HUES64 (cell line): ENCODE measurements around the gene MMP8.
"Not testable (repeated sequence)": the region's sequence is repeated elsewhere in the genome, so short reads cannot be mapped to it uniquely, and the experiment has no call there.

Source experiments
- H3K27ac ChIP-seq: 2 replicates; pipeline ENCODE4 v1.7.0; 2013; ENCODE audit warnings: low read depth, low read length, inconsistent platforms
- H3K27me3 ChIP-seq: 2 replicates; pipeline ENCODE4 v1.6.1; 2013; ENCODE audit warnings: mild to moderate bottlenecking, low read length; ENCODE audit not compliant: insufficient read depth
- H3K36me3 ChIP-seq: 2 replicates; pipeline ENCODE4 v1.6.1; 2013; ENCODE audit warnings: mild to moderate bottlenecking, low read length; ENCODE audit not compliant: insufficient read depth
- H3K4me1 ChIP-seq: 2 replicates; pipeline ENCODE4 v1.6.1; 2013; ENCODE audit warnings: mild to moderate bottlenecking, low read length, moderate library complexity; ENCODE audit not compliant: insufficient read depth
- H3K4me3 ChIP-seq: 2 replicates; pipeline ENCODE4 v1.5.1; 2013; ENCODE audit warnings: mild to moderate bottlenecking, low read length, moderate library complexity
- H3K9ac ChIP-seq: 2 replicates; pipeline ENCODE4 v1.6.1; 2013; ENCODE audit warnings: mild to moderate bottlenecking, low read depth, low read length
- H3K9me3 ChIP-seq: 2 replicates; pipeline ENCODE4 v1.6.1; 2013; ENCODE audit warnings: low read depth, low read length; ENCODE audit not compliant: insufficient read depth
- WGBS: fragments of 150-250, 120-280 bp; methylation state at CpG from one replicate; pipeline ENCODE4 v1.1.7; 2013; ENCODE audit warnings: missing lambda C conversion rate; 5-methylcytosine and 5-hydroxymethylcytosine counted together

MMP8 gene

DNA sequence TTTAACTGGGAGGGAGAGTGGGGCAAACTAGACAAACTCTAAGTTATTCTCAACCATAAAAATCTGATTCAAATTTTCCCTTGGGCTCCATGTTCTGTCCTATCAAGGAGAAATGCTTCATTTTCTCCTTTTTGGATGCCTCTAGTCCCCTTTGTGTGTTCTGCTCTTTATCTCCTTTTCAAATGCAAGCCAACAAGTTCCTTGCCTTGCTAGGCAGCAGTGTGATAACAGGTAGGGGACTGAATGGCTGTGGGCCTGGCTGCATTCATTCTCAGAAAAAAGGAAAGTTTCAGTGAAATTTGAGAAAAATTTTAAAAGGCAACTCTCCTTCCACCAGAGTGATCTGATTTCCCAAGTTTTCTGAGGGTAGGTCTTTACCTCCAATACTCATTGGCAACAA, 26.9 kb upstream of the MMP8 start:
- Histone ChIP-seq H3K27me3 (no peaks in the 10 kb centered on the region), H3K4me3 (no peak overlapping the region), H3K27ac (peak overlapping the region; percentile 32; the same call in 1 of the 2 replicates), H3K9me3 (no peaks in the 10 kb centered on the region), H3K9ac (peak overlapping the region; percentile 3; the same call in 1 of the 2 replicates), H3K36me3 (no peaks in the 10 kb centered on the region), H3K4me1 (peaks cover 14% of the 10 kb centered on the region)

DNA sequence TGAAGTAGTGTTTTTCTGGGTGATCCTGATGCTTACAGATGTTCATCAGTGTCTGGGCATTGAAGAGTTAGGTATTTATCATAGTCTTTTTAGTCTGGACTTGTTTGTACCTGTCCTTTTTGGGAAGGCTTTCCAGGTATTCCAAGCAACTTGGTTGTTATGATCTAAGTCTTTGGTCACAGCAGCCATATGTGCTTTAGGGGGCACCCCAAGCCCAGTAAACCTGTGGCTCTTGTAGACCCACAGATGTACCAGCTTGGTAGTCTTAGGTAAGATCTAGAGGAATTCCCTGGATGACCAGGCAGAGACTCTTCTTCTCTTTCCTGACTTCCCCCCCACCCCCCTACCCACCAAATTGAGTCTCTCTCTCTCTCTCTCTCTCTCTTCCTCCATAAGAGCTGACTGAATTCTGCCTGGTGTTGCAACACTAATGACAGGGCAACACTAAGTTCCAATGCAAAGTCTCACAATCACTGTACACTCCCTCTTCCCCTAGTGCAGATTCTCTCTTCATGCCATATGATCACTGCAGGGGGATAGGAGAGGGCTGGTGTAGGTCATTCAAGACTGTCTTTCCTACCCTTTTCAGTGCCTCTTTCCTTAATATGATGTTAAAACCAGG, 24.5 kb upstream of the MMP8 start:
- no peak overlapping the region for H3K4me3 ChIP-seq
- H3K9ac ChIP-seq, result no peak overlapping the region
- no peaks in the 10 kb centered on the region for H3K9me3 ChIP-seq
- no peaks in the 10 kb centered on the region for H3K36me3 ChIP-seq
- H3K27ac ChIP-seq, result no peak overlapping the region
- no peaks in the 10 kb centered on the region for H3K27me3 ChIP-seq
- H3K4me1 ChIP-seq, result peaks cover 14% of the 10 kb centered on the region

DNA sequence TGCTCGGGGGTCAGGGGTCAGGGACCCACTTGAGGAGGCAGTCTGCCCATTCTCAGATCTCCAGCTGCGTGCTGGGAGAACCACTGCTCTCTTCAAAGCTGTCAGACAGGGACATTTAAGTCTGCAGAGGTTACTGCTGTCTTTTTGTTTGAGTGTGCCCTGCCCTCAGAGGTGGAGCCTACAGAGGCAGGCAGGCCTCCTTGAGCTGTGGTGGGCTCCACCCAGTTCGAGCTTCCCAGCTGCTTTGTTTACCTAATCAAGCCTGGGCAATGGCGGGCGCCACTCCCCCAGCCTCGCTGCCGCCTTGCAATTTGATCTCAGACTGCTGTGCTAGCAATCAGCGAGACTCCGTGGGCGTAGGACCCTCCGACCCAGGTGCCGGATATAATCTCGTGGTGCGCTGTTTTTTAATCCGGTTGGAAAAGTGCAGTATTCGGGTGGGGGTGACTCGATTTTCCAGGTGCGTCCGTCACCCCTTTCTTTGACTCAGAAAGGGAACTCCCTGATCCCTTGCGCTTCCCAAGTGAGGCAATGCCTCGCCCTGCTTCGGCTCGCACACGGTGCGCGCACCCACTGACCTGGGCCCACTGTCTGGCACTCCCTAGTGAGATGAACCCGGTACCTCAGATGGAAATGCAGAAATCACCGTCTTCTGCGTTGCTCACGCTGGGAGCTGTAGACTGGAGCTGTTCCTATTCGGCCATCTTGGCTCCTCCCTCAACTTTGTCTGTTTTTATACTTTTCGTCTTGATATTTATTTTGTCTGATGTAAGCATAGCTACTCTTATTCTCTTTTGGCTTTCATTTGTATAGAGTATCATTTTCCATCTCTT, 22.2 kb upstream of the MMP8 start:
- not testable (repeated sequence) for H3K9me3 ChIP-seq, H3K36me3 ChIP-seq, H3K27ac ChIP-seq, H3K27me3 ChIP-seq, H3K4me1 ChIP-seq
- peak overlapping the region; percentile 52 for H3K4me3 ChIP-seq
- 46% methylated on average over 31 of the region's 32 CpGs for WGBS
- peak overlapping the region; percentile 57; the same call in 1 of the 2 replicates for H3K9ac ChIP-seq

DNA sequence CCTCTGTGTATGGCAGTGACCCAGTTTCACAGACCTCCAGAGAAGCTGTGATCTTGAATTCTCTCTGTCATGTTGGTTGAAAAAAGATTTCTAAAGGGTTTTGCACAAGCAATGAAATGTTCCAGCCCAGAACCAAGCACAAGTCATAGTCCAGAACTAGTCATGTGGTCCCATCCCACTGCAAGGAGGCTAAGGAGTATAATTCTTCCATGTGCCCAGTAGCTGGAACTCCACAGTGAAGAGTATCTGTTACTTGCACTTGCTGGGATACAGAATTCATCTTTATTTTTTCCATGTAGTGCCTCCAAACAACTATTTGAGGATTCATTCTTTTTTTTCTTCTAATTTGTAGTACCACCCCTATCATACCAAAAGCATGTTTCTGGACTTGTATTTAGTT, 9.9 kb upstream of the MMP8 start:
- Histone ChIP-seq H3K9me3 (no peaks in the 10 kb centered on the region), H3K27ac (no peak overlapping the region), H3K9ac (no peak overlapping the region), H3K4me1 (no peaks in the 10 kb centered on the region), H3K36me3 (no peaks in the 10 kb centered on the region), H3K27me3 (no peaks in the 10 kb centered on the region), H3K4me3 (no peak overlapping the region)

DNA sequence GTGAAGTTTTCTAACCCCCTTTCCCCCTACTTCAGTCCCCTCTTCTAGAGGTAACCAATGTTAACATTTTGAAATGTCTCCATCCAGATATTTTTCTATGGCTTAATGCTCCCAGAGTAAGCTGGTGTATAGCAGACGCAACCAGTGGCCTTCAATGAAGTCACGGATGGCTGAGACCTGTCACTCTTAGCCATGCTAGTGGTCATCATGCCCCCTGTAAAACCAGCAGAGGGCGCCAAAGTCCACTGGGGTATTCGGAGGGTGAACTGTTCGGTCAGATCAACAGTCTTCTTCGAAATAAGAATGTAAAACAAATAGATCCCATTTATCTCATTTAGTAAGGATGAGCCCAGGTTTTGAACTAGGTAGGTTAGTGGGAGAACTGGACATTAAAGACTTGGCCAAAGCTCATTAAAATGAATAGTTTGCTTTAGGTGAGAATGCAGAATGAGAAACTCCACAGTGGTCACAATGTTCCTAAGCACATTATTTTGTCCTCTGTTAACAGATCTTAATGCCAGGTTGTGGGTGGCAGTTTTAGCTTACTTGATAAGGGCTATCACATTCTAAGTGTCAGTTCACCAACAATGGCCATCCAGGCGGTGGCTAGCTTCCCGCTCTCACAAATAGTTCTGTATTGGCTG, 8.6 kb upstream of the MMP8 start:
- H3K9ac ChIP-seq, result no peak overlapping the region
- H3K27me3 ChIP-seq, result no peaks in the 10 kb centered on the region
- no peak overlapping the region for H3K4me3 ChIP-seq
- H3K27ac ChIP-seq, result no peak overlapping the region
- 58% methylated on average over 8 of the region's 8 CpGs for WGBS
- H3K4me1 ChIP-seq, result no peaks in the 10 kb centered on the region
- no peaks in the 10 kb centered on the region for H3K9me3 ChIP-seq
- no peaks in the 10 kb centered on the region for H3K36me3 ChIP-seq

DNA sequence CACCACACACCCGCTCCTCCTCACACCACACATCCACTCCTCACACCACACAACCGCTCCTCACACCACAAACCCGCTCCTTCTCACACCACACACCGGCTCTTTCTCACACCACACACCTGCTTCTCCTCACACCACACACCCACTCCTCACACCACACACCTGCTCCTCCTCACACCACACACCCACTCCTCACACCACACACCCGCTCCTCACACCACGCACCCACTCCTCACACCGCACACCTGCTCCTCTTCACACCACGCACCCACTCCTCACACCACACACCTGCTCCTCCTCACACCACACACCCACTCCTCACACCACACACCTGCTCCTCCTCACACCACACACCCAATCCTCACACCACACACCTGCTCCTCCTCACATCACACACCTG, 6.2 kb upstream of the MMP8 start:
- not testable (repeated sequence) for H3K27ac ChIP-seq, H3K9me3 ChIP-seq, H3K4me3 ChIP-seq, H3K9ac ChIP-seq, H3K36me3 ChIP-seq, H3K27me3 ChIP-seq, H3K4me1 ChIP-seq
- WGBS, result 45% methylated on average over 8 of the region's 8 CpGs

DNA sequence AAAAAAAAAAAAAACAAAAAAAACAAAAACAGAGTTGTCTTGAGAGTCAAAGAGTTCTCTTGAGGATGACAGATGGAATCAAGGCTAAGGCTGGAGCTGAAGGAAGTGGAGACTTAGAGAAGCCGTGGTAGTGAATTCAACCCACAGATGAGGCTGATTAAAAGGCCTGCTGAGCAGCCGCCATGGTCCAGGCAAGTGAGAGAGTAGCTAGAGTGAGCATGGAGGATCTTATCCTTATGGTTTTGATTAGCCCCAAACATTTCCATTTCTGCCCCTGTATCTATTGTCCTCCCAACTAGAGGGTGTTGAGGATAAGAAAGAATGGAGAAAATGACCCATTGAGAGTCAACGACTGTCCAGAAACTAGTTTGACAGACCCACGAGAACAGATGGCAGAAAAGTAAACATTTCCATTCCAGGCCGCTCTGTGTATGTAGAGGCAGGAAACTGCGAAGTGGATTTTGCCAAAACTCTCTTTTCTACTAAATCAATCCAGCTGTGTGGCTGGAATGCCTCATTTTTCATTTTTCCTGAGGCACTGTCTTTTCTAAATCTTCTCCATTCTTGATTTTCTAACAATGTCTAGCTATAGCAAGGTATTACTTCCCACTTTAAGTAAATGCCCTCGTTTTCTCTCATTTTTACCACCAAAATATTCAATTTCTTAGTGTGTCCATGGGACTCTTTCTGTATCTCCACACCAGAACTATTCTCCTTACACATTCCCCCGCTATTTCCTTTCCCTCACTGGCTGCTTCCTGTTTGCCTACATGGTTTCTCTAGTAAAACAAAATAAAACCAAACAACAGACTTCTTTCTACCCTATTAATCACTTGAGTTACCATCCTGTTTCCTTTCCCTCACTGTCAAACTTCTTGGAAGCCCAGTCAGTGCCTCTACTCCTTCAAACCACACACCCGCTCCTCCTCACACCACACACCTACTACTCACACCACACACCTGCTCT, 5.4 kb upstream of the MMP8 start:
- 93% methylated on average over 9 of the region's 9 CpGs for WGBS
- H3K27me3 ChIP-seq, result no peaks in the 10 kb centered on the region
- no peak overlapping the region for H3K9ac ChIP-seq
- no peaks in the 10 kb centered on the region for H3K4me1 ChIP-seq
- H3K4me3 ChIP-seq, result no peak overlapping the region
- H3K27ac ChIP-seq, result no peak overlapping the region
- no peaks in the 10 kb centered on the region for H3K9me3 ChIP-seq
- no peaks in the 10 kb centered on the region for H3K36me3 ChIP-seq

DNA sequence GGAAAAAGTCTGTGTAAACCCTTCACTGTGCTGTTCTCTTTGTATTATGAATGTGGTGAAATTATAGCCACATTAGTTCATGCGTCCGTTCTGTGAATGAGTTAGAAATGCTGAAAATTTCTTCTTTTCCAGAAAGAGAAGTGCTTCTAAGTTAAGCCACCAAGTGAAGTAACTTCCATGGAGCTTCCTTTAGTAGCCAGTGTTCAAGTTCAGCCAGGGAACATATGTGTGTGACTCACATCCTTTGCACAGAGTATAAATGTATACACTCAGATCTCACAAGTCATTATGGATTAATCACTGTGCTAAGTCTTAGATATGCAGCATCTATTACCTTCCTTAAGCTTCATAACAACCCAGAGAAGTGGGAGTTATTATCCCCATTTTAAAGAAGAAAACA, 3.1 kb upstream of the MMP8 start:
- WGBS, result 85% methylated on average over 2 of the region's 2 CpGs
- Histone ChIP-seq H3K4me3 (no peak overlapping the region), H3K9ac (no peak overlapping the region), H3K27ac (no peak overlapping the region), H3K9me3 (0 out of 2 replicates have a peak, but pooled peaks cover under 1% of the 10 kb centered on the region), H3K36me3 (no peaks in the 10 kb centered on the region), H3K27me3 (no peaks in the 10 kb centered on the region), H3K4me1 (no peaks in the 10 kb centered on the region)

DNA sequence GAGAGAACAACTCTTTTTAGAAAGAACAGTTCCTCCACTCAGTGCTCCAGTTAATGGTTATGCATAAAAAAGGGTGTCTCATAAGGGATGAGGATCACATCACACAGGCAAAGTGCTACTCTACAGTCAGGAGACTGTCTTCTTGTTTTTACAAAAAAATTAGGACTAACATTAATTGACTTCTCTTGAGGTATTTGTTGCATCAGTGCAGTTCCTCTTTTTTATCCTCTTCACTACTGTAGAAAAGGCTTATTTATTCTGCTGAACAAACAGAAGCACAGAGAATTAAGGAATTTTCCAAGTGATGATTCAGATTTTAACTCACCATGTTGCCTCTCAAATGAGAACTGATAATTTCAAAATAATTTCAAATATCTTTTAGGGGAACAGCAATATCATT, 1.9 kb downstream of the MMP8 start:
- Histone ChIP-seq H3K27me3 (no peaks in the 10 kb centered on the region), H3K9ac (no peak overlapping the region), H3K9me3 (0 out of 2 replicates have a peak, but pooled peaks cover 4% of the 10 kb centered on the region), H3K27ac (no peak overlapping the region), H3K36me3 (no peaks in the 10 kb centered on the region), H3K4me3 (no peak overlapping the region), H3K4me1 (no peaks in the 10 kb centered on the region)

DNA sequence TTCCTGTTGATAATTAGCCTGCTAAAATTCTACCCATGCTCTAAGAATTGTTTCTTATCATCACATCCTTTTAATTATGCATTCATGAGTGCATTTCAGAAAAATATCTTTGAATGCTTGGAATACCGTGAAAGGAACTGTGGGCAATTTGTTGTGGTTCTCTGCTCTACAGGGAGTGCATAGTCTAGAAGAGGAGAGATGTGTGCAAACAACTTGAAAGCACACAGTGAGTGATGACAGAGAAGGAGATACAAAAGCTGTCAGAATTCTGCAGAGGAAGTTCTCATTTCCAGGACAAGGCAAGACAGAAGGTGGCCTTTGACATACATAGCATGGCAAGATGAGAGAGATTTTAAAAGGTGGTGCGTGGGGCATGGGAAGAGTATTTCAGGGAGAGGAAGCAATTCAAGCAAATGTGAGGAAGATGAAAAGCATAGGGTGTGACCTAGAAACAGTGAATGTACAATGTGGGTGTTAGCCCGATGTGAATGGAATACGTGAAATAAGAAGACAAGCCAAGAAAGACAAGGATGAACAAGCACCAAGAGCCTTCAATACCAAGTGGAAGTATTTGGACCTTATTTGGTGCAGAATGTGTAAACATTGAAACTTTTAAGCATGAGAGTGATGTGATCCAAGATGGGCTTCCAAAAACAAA, 5.0 kb downstream of the MMP8 start:
- Histone ChIP-seq H3K27ac (no peak overlapping the region), H3K9ac (no peak overlapping the region)

More for the DNA sequence above, 5.0 kb downstream of the MMP8 start:
- Histone ChIP-seq H3K36me3 (no peaks in the 10 kb centered on the region), H3K27me3 (no peaks in the 10 kb centered on the region), H3K4me1 (no peaks in the 10 kb centered on the region), H3K9me3 (0 out of 2 replicates have a peak, but pooled peaks cover 4% of the 10 kb centered on the region), H3K4me3 (no peak overlapping the region)
- 71% methylated on average over 4 of the region's 4 CpGs for WGBS
